22Rv1 (cell line): Measurements from ENCODE around the gene RANBP17.

Source experiments
- CTCF ChIP-seq: fragments of 450-650 bp; IDR thresholded peaks from 2 replicates; pipeline ENCODE4 v1.5.1; 2017; ENCODE audit warnings: mild to moderate bottlenecking
- ZFX ChIP-seq: fragments of 450-650 bp; IDR thresholded peaks from 2 replicates; pipeline ENCODE4 v1.6.1; 2017; ENCODE audit warnings: antibody characterized with exemption, borderline replicate concordance

GRCh38 chr5:171269717-171270116 lies 407.9 kb downstream of the RANBP17 start:
- no peak for TF ChIP-seq CTCF
- TF ChIP-seq ZFX, result no peak
